Glomerular visceral epithelial cell (primary cell): ENCODE results near the gene GTF3C1.

ENCODE experiments used
- DNase-seq: peaks from one replicate; pipeline ENCODE4 v3.0.0-alpha.2; 2016; ENCODE audit errors: extremely low spot score

GTF3C1 gene

DNA sequence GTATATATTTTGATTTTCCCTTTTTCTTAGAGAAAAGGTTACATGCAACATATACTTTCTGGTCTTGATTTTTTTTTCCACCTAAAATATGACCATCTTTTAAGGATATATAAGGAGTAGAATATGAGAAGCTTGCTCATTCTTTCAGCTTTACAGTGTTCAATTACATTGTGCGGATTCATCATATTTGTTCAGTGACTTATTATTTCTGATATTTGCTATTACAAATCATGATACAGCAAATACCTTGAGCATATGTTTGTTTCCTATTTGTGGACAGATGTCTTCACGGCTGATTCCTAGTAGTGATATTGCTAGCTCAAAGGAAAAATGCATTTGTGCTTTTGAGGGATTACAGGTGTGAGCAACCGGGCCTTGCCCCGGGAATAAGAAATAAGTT is 18.4 kb upstream of the GTF3C1 start:
- no peak for DNase-seq

GRCh38 chr16:27566417-27566816 is 16.7 kb upstream of the GTF3C1 start:
- no peak for DNase-seq

- DNase-seq = no peak
These were observed 14.5 kb upstream of the GTF3C1 start for GRCh38 chr16:27564224-27564623.

DNA sequence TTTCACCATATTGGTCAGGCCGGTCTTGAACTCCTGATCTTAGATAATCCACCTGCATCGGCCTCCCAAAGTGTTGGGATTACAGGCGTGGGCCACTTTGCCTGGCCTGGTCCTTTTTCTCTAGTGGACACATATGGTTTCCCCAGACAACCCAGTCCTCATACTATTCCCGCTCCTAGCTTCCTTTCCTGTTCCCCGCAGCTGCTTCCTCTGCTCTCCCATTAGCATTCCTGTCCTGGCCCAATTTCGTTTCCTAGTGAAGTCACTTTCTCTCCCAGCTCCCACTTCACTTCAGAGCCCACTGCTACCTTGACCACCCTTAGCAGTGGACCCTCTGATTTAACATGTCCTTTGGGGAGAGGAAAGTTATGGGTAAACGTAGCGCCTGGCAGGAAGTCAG is 11.5 kb upstream of the GTF3C1 start:
- no peak for DNase-seq

GRCh38 chr16:27558932-27559331 is 9.2 kb upstream of the GTF3C1 start:
- DNase-seq = no peak

- no peak for DNase-seq
These were observed 8.7 kb upstream of the GTF3C1 start for GRCh38 chr16:27558434-27558833.

GRCh38 chr16:27556471-27556870 is 6.8 kb upstream of the GTF3C1 start:
- DNase-seq = no peak

GRCh38 chr16:27551036-27551435 is 1.3 kb upstream of the GTF3C1 start:
- no peak for DNase-seq

DNA sequence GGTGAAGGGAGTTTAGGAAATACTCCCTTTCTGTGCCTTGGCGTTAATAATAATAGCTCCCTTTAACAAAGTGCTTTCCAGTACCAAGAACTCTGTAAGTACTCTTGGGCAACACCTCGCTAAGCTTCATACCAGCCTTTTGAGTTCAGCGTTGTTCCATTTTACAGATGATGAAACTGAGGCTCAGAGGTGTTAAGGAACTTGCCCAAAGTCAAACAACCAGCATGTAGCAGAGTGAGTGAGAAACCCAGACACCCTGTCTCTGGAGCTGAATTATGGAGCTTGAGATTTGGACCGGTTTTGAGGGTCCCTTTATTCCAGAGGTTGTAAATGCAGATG is 838 bp upstream of the GTF3C1 start:
- DNase-seq = no peak

DNA sequence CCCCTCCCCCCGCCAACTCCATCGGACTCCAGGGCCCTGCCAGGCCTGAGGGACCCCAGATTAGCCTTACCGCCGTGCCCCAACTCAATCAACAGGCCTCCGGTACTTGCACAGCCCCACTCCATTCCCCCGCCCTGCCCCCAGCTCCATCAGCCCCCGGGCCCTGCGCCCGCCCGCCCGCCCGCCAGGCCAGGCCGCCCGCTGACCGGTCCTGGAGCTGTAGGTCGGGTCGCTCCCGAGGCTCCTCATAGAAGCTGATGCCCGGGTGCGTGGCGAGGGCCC is 308 bp downstream of the GTF3C1 start:
- DNase-seq = no peak

GRCh38 chr16:27547851-27548250 is 1.9 kb downstream of the GTF3C1 start:
- DNase-seq = no peak

DNA sequence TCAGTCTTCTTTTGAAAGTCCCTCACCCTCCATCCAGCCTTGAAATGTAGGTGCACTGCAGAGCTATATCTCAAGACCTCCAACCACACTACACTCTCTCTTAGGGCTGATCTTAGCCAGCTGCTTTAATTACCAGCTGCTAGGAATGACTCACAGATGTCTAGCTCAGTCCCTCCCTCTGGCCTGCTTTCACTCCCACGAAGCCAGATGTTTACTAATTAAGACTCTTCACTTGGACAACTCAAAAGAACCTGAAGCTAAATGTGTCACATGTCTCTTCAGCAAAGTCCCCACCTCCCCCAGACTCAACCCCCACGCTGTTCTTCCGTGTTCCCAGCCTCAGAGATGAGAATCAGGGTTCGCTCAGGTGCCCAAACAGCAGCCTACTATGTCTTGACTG is 2.6 kb downstream of the GTF3C1 start:
- peak; percentile 21 for DNase-seq

DNA sequence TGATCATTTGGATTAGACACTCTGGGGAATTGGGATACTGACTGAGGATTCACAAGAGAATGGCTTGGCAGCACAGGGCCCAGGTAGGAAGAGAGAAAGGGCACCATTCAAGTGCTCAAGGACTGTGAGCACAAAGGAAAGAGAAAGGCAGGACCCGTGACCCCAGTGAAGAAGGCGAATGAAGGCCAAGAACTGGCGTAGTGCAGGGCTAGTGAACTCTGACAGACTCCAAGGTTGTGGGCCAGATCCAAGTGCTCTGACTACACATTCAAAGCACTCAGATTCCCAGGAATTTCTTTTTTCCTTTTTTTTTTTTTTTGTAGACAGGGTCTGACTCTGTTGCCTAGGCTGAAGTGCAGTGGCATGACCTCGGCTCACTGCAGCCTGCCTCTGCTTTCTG is 5.0 kb downstream of the GTF3C1 start:
- DNase-seq = no peak

GRCh38 chr16:27543801-27544200 is 5.9 kb downstream of the GTF3C1 start:
- DNase-seq = no peak

GRCh38 chr16:27539636-27540035 is 10.1 kb downstream of the GTF3C1 start:
- no peak for DNase-seq

DNA sequence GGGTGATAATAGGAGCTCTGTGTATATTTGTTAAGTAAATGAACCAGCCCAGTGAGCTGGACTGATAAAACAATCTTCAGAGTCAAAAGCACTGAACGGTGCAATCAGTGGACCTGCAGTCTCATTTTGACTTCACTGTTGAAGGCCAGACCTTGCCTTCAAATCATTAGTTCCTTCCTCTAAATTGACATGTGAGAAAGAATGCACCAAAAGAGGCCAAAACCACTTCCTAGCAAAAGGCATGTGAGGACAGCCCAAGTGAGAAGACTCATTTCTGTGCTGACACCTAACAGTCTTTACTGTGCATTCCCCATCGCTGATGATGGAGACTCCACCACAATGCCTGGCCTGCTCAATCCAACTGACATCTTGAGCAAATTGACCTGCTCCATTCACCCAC is 10.6 kb downstream of the GTF3C1 start:
- DNase-seq = no peak

DNA sequence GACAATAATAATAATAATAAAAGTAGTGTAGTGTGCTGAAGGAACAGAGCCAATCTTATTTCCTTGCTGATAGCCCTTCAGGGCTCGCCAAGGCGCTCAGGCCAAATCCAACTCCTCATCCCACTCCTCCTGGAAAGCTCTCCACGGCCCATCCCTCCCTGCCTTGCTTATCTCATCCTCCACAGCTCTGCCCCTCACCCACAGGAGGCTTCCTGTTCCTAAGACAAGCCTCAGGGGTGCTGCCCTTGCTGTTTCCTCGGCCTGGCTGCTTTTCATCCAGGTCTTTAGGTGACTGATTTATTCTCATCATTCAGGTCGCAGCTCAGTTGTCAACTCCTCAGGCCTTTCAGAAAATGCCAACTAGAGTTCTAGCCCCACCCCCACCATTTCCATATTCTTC is 11.2 kb downstream of the GTF3C1 start:
- DNase-seq = no peak

DNA sequence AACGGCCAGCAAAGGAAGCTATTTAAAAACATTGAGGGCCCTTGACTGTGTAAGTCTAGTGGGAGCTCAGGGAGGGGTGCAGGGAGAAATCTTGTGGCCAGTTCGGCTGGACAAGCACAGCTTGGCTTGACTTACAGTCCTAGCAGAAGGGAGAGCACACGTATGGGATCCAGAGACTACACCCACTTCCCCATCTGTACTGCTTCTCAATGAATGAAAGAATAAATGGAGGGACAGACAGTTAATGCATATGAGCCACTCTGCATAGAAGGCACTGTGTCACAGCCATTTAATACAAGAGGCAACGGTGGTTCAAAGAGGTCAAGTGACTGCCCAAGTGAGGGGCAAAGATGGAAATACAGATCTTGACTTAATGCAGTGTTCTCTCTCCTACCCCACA is 15.5 kb downstream of the GTF3C1 start:
- DNase-seq = no peak

GRCh38 chr16:27531826-27532800 is 17.6 kb downstream of the GTF3C1 start:
- no peak for DNase-seq

GRCh38 chr16:27531186-27531585 is 18.5 kb downstream of the GTF3C1 start:
- no peak for DNase-seq

GRCh38 chr16:27529962-27530361 is 19.8 kb downstream of the GTF3C1 start:
- DNase-seq = peak; percentile 92

DNA sequence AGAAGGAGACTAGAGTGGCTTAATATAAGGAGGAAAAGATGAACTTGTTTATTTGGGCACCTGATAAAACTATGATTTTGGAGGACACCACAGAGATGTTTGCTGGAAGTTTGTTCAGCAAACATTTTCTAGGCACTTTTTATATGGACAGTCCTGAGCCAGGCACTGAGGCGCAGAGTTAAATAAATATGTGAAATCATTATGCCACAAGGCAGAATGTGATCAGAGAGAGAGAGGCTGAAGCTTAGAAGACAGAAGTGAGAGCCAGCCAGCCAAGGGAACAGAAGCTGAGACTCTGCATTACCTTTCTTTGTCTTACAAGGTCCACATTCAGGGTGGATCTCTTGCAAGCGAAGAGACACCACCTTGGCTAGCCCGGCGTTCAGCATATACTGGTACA is 21.4 kb downstream of the GTF3C1 start:
- no peak for DNase-seq

- DNase-seq = no peak
These were observed 23.5 kb downstream of the GTF3C1 start for GRCh38 chr16:27526180-27526579.

DNA sequence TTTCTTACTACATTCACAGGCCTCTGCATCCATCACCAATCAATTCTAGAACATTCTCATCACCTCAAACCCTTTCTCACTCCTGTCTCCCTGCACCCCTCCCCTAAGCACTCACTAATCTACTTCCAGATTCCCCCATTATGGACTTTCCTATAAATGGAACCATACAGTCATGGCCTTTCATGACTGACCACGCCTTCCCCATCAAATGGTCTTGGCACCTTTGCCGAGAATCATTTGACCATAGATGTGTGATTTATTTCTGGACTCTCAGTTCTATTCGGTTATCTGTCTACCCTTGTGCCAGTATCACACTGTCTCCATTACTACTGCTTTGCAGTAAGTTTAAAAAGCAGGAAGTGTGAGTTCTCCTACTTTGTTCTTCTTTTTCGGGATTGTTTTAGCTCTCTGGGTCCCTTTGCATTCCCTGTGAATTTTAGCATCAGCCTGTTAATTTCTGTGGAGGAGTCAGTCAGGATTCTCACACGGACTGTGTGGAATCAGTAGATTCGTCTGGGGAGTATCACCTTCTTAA is 27.5 kb downstream of the GTF3C1 start:
- no peak for DNase-seq
